GM19351 (cell line): Measurements from ENCODE around the gene MYLK.
A peak's percentile ranks its signal among the peaks of the same experiment; 100 is the strongest.

Experiments
- ATAC-seq: cut with Tn5 transposase; IDR thresholded peaks from one replicate; pipeline ENCODE4 v1.9.1; 2021; ENCODE audit warnings: mild to moderate bottlenecking, moderate library complexity; ENCODE audit not compliant: unreplicated experiment

The MYLK gene

GRCh38 chr3:123656274-123656673 is 227.9 kb downstream of the MYLK start:
- ATAC-seq: no peak

DNA sequence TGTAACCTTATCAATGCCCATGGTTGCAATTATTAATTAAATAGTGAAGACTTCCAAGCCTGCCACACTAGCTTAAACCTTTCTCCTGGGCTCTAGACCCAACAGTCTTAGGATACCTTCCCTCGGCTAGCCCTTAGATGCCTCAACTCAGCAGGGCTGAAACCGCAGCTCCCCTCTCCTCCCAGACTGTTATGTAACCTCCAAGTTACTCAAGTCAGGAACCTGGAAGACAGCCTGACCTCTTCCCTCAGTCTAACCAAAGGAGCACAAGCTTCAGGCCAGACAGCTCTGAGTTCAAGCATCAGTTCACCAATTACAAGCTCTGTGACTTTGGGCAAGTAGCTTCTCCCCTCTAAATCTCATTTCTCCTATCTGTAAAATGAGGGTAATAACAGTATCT is 228.7 kb downstream of the MYLK start:
- ATAC-seq: no peak

DNA sequence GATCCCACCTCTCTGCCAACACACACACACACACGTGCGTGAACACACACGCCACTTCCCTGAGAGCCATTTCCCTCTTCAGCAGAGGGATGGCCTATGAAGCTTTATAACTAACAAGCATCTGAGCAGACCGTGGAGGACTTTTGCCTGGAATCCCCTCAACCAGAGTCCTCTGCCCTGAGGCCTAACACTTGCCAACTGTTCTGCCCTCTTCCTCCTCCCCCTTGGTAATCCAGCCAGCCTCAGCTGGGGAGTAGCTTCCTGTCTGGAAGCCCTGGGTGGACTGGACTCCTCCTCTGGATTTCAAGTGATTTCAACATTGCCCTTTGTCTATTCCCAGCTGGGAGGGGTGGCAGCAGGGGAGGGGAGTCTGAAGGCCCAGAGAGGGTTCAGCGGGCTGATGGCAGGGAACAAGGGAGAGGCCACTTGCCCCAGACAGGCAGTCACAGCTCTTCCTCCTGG is 230.9 kb downstream of the MYLK start:
- ATAC-seq: no peak

DNA sequence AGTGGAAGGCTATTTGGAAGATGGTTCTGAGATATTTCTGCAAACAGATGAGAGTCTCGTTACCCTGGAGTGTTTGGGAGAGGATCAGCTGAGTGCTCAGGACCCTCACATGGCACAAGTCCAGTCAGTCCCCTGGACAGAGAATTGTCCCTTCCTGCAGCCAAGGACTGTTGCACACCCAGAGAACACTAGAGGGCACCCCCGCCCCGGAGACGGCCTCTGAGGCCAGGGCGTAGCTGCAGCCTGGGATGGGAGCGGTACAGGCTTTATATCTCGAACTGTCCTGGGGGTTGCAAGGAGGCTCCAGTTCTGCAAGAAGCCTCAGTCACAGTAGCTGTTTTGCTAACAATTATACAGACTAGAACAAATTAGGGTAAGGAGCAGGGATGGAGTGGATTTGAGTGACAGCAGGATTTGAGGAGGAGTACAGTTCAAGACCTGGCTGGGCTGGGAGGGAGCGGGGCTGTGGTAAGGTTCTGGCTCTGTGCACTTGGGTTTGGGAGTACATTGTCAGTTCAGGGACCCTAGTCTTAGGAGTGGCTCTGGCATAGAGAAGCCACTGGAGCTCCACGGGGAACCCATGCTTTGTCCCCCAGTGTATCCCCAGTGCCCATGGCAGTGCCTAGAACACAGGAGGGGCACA is 231.7 kb downstream of the MYLK start:
- peak; percentile 51 for ATAC-seq

DNA sequence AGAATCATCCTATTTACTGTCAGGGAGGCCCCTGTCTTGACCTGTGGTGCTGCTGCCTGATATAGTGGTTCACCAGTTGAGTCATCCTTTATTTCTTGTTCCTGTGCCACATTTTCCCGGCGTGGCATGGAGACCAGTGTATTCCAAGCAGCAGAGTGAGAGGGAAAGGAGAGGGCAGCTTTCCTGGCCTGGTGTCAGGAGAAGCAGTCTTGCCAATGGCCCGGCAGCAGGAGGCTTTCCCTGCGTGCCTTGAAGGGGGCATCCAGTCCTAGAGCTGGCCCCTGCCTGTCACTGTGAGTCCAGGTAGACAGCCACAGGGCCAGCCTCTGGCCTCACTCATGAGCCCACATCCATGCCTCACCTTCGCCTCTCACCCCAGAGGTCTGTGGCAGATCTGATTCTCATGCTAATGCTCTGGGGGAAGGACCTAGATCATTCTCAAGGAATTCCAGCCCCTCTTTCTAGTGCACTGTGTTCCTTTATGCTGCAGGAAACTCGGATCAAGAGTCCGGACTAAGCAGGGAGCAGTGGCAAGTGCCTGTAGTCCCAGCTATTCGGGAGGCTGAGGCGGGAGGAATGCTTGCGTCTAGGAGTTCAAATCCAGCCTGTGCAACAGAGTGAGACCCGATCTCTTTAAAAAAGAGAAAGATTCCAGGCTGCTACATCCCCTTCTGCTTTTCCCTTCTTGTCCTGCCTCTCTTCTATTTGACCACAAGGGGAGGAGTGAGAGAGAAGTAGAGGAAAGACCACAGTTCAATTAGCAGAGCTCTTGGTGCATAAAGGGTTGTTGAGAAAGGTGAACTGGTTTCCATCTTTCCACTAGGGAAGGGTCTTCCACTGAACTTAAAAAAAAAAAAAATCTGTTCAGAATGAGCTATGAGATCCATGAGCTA is 232.4 kb downstream of the MYLK start:
- ATAC-seq: no peak

DNA sequence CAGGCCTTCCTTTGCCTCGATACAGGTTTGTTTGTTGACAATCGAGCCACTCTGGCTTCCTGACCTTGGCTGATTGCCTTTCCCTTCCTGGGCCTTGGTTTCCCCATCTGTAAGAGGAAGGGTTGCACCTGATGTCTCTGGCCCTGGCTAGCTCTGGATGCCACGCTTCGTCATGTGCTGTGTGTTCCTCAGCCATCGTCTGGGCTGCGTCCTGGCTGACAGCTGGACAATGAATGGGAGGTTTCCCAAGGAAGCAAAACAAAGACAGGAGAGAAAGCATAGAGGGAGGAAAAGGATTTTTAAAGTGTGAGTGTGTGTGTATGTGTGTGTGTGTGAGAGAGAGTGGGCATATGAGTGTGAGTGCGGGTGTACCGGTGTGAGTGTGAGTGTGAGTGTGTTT is 234.0 kb downstream of the MYLK start:
- no peak for ATAC-seq

DNA sequence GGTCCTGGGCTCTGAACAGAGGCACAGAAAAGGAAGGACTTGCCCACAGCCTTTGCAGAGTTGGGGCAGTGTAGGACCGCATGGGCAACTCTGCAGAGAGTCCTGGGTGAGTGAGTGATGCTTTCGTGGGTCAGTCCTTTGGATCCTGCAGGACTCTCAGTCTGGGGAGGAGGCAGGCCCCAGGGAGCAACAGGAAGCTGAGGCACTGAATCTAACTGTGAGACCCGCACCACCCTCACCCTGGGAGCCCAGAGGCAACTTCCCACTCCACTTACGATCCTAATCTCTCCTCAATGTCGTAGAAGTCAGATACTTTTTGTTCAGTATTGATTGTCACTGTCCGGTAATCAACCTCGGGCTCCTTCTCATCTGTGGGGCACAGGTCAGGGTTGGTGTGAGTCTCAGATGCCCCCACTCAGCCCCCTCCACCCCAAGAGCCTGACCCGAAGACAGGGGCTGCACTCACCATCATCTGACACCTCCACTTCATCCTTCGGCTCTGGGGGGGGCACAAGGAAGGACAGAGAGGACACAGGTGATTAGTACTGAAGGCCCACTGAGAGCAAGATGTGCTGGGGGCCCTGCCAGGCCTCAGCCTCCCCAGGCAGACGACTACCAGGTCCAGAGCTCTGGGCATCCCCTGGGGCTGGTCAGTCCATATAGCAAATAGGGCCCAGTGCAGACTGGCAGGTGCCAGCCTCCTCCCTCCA is 235.3 kb downstream of the MYLK start:
- ATAC-seq: no peak

DNA sequence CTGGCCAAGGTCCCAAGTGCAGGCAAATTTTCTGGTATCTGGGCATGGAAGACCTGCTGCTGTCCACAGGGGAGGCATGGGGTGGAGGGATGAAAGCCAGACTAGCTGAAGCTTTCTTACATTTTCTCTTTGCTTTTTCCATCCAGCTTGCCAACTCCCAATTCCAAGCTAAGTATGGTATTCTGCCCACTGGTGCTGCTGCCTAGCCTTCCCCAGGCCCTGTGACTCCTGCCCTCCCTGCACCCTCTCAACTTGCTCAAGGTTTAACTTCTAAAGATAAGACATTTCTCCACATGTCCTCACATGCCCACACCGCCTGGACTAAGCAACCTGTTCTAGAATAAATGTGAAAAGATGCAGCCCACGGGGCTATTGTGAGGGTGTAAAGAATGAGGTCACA is 239.8 kb downstream of the MYLK start:
- no peak for ATAC-seq

- no peak for ATAC-seq
These were observed 241.2 kb downstream of the MYLK start for GRCh38 chr3:123642957-123643330.

DNA sequence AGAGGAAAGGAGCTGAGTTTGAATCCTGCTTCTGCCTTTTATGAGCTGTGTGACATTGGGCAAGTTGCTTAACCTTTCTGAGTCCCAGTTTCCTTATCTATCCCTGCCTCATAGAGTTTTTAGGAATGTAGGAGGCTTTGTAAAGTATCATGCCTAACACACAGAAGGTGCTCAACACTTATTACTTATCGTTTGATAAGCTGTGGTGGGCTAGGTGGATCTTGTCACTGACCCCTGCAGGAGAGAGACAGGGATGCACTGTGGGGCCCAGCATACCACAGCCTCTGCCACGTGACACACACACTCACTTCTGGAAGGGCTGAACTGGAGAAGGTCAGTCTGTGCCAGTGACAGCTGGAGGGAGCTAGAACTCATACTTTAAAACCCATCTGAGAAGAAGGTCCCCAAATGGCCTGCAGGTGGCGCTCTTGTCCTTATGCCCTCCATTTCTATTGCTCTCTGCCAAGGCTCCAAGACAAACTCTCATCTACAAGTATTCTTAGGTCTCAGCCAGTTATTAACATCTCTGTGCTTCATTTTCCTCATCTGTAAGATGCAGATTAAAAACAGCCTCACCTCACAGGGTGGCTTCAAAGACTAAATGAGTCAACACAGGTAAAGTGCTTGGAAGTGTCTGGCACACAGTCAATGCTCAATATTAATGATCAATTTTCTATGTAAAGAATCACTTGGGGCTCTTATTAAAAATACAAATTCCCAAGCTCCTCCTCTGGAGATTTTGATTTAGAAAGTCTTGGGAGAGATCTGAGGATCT is 241.8 kb downstream of the MYLK start:
- peak; percentile 98 for ATAC-seq

DNA sequence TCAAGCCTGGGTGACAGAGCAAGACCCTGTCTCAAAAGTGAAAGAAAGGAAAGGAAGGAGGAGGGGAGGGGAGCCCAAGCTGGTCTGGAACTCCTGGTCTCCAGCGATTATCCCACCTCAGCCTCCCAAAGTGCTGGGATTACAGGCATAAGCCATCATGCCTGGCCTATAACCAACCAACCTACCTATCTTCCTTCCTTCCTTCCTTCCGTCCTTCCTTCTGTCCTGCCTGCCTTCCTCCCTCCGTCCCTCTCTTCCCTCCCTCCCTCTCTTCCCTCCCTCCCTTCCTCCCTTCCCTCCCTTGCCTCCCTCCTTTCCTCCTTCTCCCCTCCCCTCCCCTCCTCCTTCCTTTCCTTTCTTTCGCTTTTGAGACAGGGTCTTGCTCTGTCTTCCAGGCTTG is 242.6 kb downstream of the MYLK start:
- ATAC-seq: no peak

DNA sequence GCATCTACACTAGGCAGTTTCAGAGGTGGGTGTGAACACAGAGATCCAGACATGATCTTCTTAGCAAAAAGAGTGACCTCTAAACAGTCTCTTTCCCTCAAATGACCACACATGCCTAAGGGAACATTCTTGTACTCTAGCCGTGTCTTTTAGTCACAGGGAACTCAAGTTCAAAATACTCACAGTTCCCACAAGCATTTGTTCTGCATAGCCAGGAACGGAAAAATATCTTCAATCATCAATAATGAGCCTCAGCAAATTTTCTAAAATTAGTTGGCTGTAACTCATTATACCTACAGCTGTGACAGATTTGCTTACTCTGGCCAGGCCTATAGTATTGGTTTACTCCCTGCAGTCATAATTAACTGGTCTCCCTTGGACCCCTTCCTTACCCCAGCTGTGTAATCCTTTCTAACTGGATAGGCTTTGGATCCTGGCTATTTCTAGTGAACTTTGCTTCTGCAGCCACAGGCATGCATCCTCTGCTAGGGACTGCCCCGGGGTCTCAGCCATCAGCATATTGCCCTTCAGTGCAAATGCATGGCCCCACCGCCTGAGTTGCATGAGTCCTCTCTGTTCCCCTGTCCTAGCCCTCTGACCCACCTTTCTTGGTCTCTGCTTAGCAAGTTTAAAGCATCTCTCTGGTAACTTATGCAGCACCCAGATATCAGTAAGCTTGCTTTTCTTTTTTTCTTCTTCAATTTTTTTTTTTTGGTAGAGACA is 243.2 kb downstream of the MYLK start:
- no peak for ATAC-seq

DNA sequence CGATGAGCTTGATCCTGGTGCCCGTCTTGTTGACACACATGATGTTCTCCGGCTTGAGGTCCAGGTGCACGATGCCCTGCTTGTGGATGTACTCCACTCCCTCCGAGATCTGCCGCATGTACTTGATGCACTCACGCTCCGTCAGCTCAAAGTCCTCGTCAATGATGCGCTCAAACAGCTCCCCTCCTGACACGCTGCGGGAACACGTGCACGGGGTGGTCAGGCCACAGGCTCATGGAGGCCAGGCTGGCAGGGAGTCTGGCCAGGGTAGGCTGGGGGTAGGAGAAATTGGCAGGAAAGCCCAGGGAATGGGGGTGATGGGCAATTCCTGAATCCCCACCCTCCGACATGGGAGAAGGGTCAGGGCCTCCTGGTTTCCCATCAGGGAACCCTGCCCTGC is 243.8 kb downstream of the MYLK start:
- ATAC-seq: no peak

GRCh38 chr3:123638936-123639689 is 245.0 kb downstream of the MYLK start:
- no peak for ATAC-seq

DNA sequence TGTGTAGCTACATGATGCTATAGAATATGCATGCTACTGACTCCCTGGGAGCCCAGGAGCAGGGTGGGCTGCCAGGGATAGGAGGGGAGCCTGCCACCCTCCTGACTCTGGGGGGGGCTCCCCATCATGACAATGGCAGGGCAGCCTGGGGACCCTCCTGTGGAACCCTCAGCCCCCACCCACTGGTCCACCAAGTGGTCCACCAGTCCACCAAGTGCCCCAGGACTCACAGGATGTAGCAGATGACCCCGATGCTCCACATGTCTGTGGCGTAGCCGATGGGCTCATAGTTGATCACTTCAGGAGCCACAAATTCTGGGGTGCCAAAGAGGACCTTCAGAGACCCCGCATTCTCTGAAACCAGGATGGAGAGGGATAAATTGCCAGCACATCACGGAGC is 246.3 kb downstream of the MYLK start:
- no peak for ATAC-seq

DNA sequence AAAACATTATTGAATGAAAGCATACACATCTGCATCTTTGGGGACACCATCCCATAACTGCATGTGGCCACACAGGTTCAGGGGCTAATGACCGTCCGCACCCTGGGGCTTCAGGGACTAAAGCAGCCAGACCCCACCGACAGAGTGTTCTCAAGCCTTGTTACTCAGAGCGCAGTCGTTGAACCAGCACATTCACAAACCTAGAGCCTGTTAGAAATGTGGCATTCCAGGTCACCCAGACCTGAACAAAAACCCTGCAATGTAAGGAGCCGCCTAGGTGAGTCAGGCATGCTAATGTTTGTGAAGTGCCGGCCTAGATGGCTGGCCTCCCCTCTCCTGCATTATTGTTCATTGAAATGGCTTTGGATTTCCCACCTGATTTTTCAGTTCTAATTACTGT is 247.0 kb downstream of the MYLK start:
- ATAC-seq: no peak

- ATAC-seq: no peak
These were observed 247.7 kb downstream of the MYLK start for GRCh38 chr3:123636431-123636841.

DNA sequence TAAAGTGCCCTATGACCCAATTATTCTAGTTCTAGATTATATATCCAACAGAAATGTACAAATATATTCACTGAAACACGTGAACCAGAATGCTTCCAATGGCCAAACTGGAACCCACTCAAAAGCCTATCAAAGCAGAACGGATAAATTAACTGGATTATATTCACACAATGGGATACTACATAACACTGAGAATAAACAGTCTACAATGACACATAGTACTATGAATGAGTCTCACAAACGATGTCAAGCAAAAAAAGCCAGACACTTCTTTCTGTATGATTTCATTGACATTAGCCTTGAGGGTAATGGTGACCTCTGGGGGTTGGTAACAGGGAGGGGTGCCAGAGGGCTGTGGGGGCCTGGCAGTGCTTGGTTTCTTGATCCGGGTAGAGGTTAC is 248.4 kb downstream of the MYLK start:
- no peak for ATAC-seq

GRCh38 chr3:123635217-123635616 is 248.9 kb downstream of the MYLK start:
- ATAC-seq: no peak
